Kidney (tissue), 14 donors: Measurements from ENCODE around the gene SSH3. TPM values are rescaled to one million over a fixed set of nuclear protein-coding genes. Genes with fewer than 3 reads are reported as not detected.

Source experiments
- DNase-seq, 5 donors: peaks; one replicate each; pipeline ENCODE4 v3.0.0-alpha.2; 2013 to 2020
- FAIRE-seq: peaks from 2 replicates; lab custom pipeline; 2012; peaks lifted over from hg19 to GRCh38; lab: Jason Lieb, UNC
- H3K27ac ChIP-seq, 2 donors: one replicate each; pipeline ENCODE4 v1.7.0; 2013; ENCODE audit warnings: low read depth in 2 of 2, low read length in 2 of 2, inconsistent platforms in 1 of 2
- H3K27me3 ChIP-seq: one replicate; pipeline ENCODE4 v1.7.1; 2013; ENCODE audit warnings: low read length, inconsistent platforms; ENCODE audit not compliant: control insufficient read depth, insufficient read depth
- H3K36me3 ChIP-seq, 3 donors: one replicate each; pipeline versions ENCODE4 v1.7.0 to v1.7.1; 2013; ENCODE audit warnings: low read length in 3 of 3, control low read depth in 1 of 3, inconsistent platforms in 1 of 3; ENCODE audit not compliant: insufficient read depth in 3 of 3, control insufficient read depth in 2 of 3
- H3K4me1 ChIP-seq, 3 donors: one replicate each; pipeline versions ENCODE4 v1.7.0 to v1.7.1; 2013; ENCODE audit warnings: low read length in 3 of 3, inconsistent platforms in 1 of 3, low read depth in 1 of 3; ENCODE audit not compliant: control insufficient read depth in 2 of 3, insufficient read depth in 2 of 3
- H3K4me3 ChIP-seq, 3 donors: one replicate each; pipeline versions ENCODE4 v1.7.0 to v1.8.1; 2013; ENCODE audit warnings: low read length in 3 of 3, control low read depth in 1 of 3, inconsistent platforms in 1 of 3
- H3K9ac ChIP-seq, 3 donors: one replicate each; pipeline versions ENCODE4 v1.7.0 to v1.7.1; 2013; ENCODE audit warnings: low read length in 3 of 3, control low read depth in 1 of 3, inconsistent platforms in 1 of 3
- H3K9me3 ChIP-seq, 3 donors: one replicate each; pipeline versions ENCODE4 v1.7.0 to v1.7.1; 2013; ENCODE audit warnings: low read length in 3 of 3, control low read depth in 1 of 3, inconsistent platforms in 1 of 3; ENCODE audit not compliant: control insufficient read depth in 2 of 3, insufficient read depth in 1 of 3
- intact Hi-C: fragments of 100-400 bp; cut with DNase I; formaldehyde crosslinking; loops from one replicate; pipeline ENCODE4 v1.11.1; 2022
- polyA plus RNA-seq: library from polyadenylated mRNA; stranded (reverse); fragments of 350-450 nt; fragmentation: Illumina TruSeq; extraction: RNeasy Lipid Tissue Mini Kit (QIAGEN cat#74804); gene quantifications from one replicate; pipeline ENCODE4 v1.2.3, GENCODE V29; 2014; ENCODE audit warnings: low read depth, low replicate concordance; ENCODE audit not compliant: insufficient read depth
- total RNA-seq: library from RNA; stranded (reverse); fragmentation: NEBNext Ultra II Directional; extraction: Animal tissue kit (Norgen Biotek cat#: 25700); gene quantifications from one replicate; pipeline ENCODE4 v1.2.1, GENCODE V29; 2021
- TF ChIP-seq, protein P1 (sequence below): IDR thresholded peaks from 3 replicates; pipeline ENCODE4 v1.5.1; 2012; ENCODE audit warnings: mild to moderate bottlenecking, moderate library complexity, borderline replicate concordance; ENCODE audit not compliant: insufficient read depth; ENCODE audit errors: extremely low read depth
- donor health status: control.
- donor health status: control.
- donor health status: control.
- donor health status: control.
- donor health status: control.
- donor health status: DM: yes; HTN: yes; CAD: no.
- donor health status: Normal renal cell carcinoma (clear cell type).

The SSH3 gene
- total and polyA plus RNA-seq, 2 donors from 2014 or later: 25.0 to 68.9 TPM

DNA sequence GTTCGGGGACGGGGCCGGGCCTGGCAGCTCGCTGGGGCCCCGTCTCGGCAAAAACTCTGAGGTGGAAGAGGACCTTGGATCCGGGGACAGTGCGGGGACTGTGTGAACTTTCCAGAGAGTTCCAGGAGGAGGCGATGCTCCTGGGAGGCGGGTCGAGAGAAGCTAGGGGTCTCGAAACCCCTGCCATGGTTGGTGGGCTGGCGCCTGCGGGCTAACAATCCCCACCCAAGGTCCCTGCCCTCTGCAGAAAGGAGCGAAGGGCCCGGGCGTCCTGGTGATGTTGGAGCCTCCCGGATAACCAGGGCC, 41.7 kb upstream of the SSH3 start:
- intact Hi-C loops: no loop called here
- H3K4me1 ChIP-seq: peaks cover 0 to 15% (median 0%) of the 10 kb centered on the region in 3 donors
- H3K27ac ChIP-seq: no peak overlapping the region
- H3K36me3 ChIP-seq: peaks cover 0 to 3% (median 0%) of the 10 kb centered on the region in 3 donors
- no peaks in the 10 kb centered on the region for H3K9me3 ChIP-seq
- H3K9ac ChIP-seq: no peak overlapping the region
- DNase-seq (no peak), FAIRE-seq (no peak)
- no peaks in the 10 kb centered on the region for H3K27me3 ChIP-seq
- no peak overlapping the region for H3K4me3 ChIP-seq
- TF ChIP-seq, protein P1, sequence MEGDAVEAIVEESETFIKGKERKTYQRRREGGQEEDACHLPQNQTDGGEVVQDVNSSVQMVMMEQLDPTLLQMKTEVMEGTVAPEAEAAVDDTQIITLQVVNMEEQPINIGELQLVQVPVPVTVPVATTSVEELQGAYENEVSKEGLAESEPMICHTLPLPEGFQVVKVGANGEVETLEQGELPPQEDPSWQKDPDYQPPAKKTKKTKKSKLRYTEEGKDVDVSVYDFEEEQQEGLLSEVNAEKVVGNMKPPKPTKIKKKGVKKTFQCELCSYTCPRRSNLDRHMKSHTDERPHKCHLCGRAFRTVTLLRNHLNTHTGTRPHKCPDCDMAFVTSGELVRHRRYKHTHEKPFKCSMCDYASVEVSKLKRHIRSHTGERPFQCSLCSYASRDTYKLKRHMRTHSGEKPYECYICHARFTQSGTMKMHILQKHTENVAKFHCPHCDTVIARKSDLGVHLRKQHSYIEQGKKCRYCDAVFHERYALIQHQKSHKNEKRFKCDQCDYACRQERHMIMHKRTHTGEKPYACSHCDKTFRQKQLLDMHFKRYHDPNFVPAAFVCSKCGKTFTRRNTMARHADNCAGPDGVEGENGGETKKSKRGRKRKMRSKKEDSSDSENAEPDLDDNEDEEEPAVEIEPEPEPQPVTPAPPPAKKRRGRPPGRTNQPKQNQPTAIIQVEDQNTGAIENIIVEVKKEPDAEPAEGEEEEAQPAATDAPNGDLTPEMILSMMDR: no peak

DNA sequence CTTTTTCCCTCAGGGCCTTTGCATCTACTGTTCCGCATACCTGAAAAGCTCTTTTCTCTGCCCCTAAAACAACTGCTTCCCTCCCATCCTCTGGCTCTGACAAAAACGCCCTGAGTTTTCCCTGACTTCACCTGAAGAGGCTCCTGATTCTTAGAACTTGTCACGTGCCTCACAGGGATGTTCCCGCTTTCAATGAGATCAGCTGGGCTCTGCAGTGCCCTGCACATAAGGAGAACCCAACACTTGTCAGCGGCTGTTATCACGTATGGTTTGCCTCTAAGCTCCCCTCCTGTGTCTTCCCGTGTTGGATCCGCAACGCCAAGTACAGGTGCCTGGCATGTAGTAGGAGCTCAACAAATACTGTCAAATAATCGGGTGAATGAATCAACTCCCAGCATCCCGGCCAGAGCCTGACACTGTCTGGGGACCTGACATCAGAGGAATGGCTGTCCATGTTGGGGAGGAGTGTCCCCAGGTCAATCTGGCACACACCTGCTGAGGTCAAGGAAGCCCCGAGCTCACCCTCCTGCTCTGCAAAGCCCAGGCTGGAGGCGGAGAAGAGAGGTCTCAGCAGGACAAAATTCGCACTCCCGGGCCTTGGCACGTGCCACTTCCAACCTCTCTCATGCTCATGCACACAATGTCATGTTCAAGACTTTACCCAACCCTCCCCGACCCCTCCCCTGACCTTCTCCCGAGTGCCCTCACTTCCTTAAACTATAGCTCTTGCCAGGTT, 41.2 kb upstream of the SSH3 start:
- intact Hi-C loops: no loop called here
- Histone ChIP-seq H3K9ac (no peak overlapping the region), H3K36me3 (no peaks in the 10 kb centered on the region), H3K9me3 (no peaks in the 10 kb centered on the region), H3K27me3 (no peaks in the 10 kb centered on the region), H3K27ac (no peak overlapping the region), H3K4me1 (peaks cover 0 to 17% (median 0%) of the 10 kb centered on the region in 3 donors), H3K4me3 (no peak overlapping the region)
- TF ChIP-seq, protein P1: no peak
- DNase-seq (peak in 2 of 5 donors; percentile 58 to 65), FAIRE-seq (no peak)

DNA sequence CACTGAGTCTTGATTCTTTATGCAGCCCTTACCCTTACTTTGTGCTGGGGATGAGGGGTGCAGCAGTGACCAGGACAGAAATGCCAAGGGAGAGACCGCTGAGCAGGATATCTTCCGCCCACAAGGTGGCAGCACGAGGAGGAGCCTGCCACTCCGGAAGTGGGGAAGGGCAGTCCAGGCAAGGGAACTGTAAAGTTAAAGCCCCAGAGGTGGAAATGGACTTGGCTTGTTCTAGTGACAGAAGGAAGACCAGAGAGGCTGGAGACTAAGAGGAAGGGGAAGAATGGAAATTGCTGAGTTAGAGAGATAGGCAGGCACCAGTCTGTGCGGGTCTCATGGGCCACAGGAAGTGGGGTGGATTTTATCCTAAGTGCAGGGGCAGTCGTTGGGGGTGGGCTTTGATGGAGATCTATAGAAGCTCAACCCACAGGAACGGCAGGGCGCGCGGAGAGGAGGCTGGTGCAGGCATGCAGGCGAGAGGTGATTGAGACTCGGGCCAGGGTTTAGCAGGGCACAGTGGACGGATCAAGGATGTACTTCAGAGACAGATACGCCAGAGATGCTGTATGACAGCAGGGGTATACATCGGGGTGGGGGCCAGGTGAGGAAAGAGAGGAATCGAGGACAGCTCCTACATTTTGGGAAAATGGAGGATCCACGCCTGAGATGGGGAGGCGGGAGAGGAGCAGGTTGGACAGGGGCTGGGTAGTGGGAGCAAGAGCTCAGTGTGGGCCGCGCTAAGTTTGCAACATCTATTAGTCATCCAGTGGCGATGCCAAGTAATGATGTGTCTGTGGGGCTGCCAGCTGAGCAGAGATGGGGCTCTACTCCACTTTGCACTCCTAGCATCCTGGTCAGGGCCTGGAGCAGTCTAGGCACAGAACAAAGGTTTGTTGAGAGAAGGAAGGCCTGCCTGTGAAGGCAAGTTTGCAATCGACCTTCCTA, 40.3 kb upstream of the SSH3 start:
- H3K9ac ChIP-seq: no peak overlapping the region
- no peak overlapping the region for H3K27ac ChIP-seq
- TF ChIP-seq, protein P1: peak; percentile 72

More for the DNA sequence above, 40.3 kb upstream of the SSH3 start:
- H3K36me3 ChIP-seq: peaks cover 0 to 2% (median 0%) of the 10 kb centered on the region in 3 donors
- FAIRE-seq (no peak), DNase-seq (peak; percentile 85 to 92 (median 88))
- intact Hi-C loops: no loop called here
- H3K4me1 ChIP-seq: peaks cover 0 to 25% (median 5%) of the 10 kb centered on the region in 3 donors
- no peaks in the 10 kb centered on the region for H3K27me3 ChIP-seq
- no peaks in the 10 kb centered on the region for H3K9me3 ChIP-seq
- H3K4me3 ChIP-seq: peak overlapping the region in 2 of 3 donors; percentile 8 to 27
